Activated T-cell treated with anti-CD3 and anti-CD28 coated beads, Interleukin-2, amount 50 U/mL, for 4 hours (primary cell): ENCODE results near the gene SP1. TPM values are rescaled to one million over a fixed set of nuclear protein-coding genes. Genes with fewer than 3 reads are reported as not detected.
"Not testable (repeated sequence)": the region's sequence is repeated elsewhere in the genome, so short reads cannot be mapped to it uniquely, and the experiment has no call there.

Source experiments
- ATAC-seq, 2 donors: fragments of 200-7000 bp; cut with Tn5 transposase; one replicate each; pipeline ENCODE4 v1.10.0; 2021
- DNase-seq: peaks from one replicate; pipeline ENCODE4 v3.0.0-alpha.2; 2020
- H3K27me3 Mint-ChIP-seq: one replicate; pipeline ENCODE4 v1.8.0; 2021; ENCODE audit warnings: low read depth, mixed read lengths
- H3K36me3 Mint-ChIP-seq: one replicate; pipeline ENCODE4 v1.8.0; 2022; ENCODE audit warnings: mixed read lengths; ENCODE audit not compliant: insufficient read depth
- H3K4me1 Mint-ChIP-seq: one replicate; pipeline ENCODE4 v1.8.0; 2021; ENCODE audit warnings: low read depth, mixed read lengths
- H3K4me3 Mint-ChIP-seq: one replicate; pipeline ENCODE4 v1.8.0; 2021; ENCODE audit warnings: mild to moderate bottlenecking, moderate library complexity, mixed read lengths
- H3K9me3 Mint-ChIP-seq: one replicate; pipeline ENCODE4 v1.8.0; 2021; ENCODE audit warnings: mixed read lengths
- total RNA-seq, 3 donors: library from RNA; stranded (reverse); gene quantifications; one replicate each; pipeline ENCODE4 v1.2.1, GENCODE V29; 2021

Gene SP1
- total RNA-seq, 3 donors from 2014 or later: 61.9 to 64.6 (median 63.5) TPM

DNA sequence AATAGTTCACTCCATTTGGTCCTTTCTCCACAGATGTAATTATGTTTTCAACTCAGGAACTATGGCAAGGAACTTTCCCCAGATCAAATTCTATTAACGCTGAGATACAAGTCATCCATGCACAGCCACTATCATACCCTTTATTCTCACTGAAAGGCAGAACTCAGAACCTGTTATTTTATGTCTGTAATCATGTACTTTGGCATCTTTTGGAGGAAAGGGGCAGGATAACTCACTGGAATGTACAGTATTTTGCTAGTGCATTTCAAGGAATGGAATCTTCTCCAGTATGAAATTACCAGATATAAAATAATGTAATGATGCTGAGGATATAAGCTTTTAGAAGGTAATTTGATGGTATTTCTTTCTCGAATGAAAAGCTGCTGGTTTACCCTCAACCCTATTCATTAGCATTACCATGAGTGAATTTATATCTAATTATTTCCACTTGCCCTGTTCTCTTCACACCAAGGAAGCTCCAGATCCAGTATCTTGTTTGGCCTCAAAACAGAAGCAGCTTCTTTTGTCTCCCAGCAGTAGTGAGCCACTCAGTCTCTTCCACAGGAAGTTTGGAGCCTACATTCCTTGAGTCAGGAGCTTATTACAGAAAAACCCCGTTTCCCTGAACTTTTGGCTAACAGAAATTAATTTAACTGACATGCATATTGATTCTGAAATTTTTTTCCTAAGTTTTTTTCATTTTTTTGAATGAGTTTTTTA, 33.7 kb downstream of the SP1 start:
- Mint-ChIP-seq H3K4me3 (no peak overlapping the region), H3K27me3 (no peaks in the 10 kb centered on the region), H3K36me3 (peaks cover 26% of the 10 kb centered on the region), H3K4me1 (peaks cover 39% of the 10 kb centered on the region), H3K9me3 (no peaks in the 10 kb centered on the region)
- ATAC-seq (no peak), DNase-seq (no peak)

DNA sequence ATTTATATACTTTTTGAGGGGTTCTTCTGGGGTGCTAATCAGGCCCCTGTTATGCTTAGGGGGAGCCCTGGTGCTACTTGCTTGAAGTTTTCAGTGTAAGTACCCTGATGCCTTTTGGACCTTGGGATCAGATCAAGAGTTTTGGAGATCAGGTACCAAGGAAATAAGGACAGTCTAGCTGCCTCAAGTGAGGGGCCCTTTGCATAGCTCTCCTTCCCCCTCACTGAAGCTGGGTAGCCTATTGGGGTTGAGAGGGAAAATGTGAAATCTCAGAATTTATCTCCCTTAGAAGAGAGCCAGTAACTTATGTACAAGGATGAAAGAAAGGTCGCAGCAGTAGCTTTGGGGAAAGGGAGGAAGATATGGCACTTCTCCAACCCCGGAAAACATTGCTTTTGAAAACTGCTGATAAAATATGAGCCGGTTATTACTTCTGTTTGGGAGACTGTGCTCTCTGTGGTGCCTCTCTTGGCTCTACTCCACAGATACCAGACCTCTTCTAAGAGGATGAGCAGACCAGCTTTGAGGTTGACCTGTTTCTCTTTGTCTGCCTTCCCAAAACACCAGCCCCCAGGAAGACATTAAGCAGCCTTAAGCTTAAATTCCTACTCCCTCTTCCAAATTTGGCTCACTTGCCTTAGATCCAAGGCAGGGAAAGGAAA, 34.9 kb downstream of the SP1 start:
- Mint-ChIP-seq H3K4me3 (no peak overlapping the region), H3K9me3 (no peaks in the 10 kb centered on the region), H3K36me3 (peaks cover 20% of the 10 kb centered on the region), H3K4me1 (peaks cover 49% of the 10 kb centered on the region), H3K27me3 (no peaks in the 10 kb centered on the region)
- DNase-seq: no peak
- no peak for ATAC-seq

DNA sequence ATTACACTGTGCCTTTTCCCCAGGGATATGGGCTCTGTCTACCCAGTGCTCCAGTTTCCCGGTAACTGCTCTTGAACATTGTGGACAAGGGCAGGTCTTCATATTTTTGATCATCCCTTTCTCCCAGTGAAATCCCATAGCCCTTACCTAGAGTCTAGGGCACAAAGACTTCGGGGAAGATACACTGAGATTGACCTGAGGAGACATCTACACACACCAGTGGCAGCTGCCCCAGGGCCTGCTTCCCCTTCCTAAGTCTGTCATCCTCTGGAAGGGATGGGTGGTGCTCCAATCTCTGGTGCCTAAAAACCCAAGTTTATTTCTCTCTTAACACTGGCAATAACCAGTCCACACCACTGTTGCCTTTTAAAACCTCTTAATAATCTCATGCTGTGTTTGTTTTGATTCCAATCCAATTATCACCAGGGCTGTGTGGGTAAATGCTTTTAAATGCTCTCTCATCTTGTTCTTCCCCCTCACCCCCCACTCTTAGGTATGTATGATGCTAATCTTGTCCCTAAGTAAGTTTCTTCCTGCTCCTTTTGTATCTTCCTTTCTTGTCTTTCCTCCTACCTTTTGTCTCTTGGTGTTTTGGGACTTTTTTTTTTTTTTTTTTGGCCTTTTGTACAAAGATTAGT, 35.9 kb downstream of the SP1 start:
- peaks cover 48% of the 10 kb centered on the region for H3K4me1 Mint-ChIP-seq
- H3K9me3 Mint-ChIP-seq, H3K27me3 Mint-ChIP-seq, ATAC-seq, DNase-seq, H3K4me3 Mint-ChIP-seq: not testable (repeated sequence)
- peaks cover 17% of the 10 kb centered on the region for H3K36me3 Mint-ChIP-seq

- peaks cover 45% of the 10 kb centered on the region for H3K4me1 Mint-ChIP-seq
- not testable (repeated sequence) for ATAC-seq, H3K4me3 Mint-ChIP-seq, H3K36me3 Mint-ChIP-seq, H3K9me3 Mint-ChIP-seq, H3K27me3 Mint-ChIP-seq, DNase-seq
These were observed 37.4 kb downstream of the SP1 start for GRCh38 chr12:53417291-53417816.

GRCh38 chr12:53418221-53418620, 38.2 kb downstream of the SP1 start:
- Mint-ChIP-seq H3K4me1 (peaks cover 38% of the 10 kb centered on the region), H3K9me3 (no peaks in the 10 kb centered on the region), H3K36me3 (peaks cover 7% of the 10 kb centered on the region), H3K27me3 (no peaks in the 10 kb centered on the region), H3K4me3 (no peak overlapping the region)
- DNase-seq (no peak), ATAC-seq (no peak)

DNA sequence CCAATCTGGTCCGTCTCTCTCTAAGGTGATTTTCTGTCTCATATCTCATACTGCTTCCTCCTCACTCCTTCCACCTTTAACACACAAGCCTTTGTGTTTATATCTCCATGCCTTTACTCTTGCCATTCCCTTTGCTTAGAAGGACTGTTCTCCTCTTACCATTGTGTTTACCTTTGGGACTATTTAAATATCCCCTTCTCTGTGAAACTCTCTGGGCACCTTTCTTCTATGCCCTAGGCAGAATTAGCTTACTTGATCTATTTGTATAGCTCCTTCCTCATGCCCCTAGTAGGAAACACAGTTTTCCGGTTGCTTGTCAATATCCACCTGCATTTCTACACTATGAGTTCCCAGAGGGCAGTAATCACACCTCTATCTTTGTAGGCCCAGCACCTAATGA, 39.8 kb downstream of the SP1 start:
- Mint-ChIP-seq H3K27me3 (no peaks in the 10 kb centered on the region), H3K36me3 (no peaks in the 10 kb centered on the region), H3K4me1 (peaks cover 35% of the 10 kb centered on the region), H3K4me3 (no peak overlapping the region), H3K9me3 (no peaks in the 10 kb centered on the region)
- ATAC-seq (no peak), DNase-seq (no peak)

DNA sequence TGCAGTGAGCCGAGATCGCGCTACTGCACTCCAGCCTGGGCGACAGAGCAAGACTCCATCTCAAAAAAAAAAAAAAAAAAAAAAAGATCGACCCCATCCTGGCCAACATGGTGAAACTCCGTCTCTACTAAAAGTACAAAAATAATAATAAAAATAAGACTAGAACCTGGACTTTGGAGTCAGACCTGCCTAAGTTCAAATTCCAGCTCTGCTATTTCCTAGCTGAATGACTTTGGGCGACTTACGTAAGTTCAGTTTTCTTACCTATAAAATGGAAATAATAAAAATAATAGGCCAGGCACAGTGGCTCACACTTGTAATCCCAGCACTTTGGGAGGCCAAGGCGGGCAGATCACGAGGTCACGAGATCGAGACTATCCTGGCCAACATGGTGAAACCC, 42.3 kb downstream of the SP1 start:
- DNase-seq, ATAC-seq: not testable (repeated sequence)

GRCh38 chr12:53423597-53423996, 43.6 kb downstream of the SP1 start, which contains the start of gene AMHR2:
Gene AMHR2 (plus strand): TSS chr12:53423855. CDS start chr12:53423935, 80 bp downstream.
- Mint-ChIP-seq H3K9me3 (no peaks in the 10 kb centered on the region), H3K4me3 (no peak within 1 kb of the TSS), H3K4me1 (peaks cover 22% of the 10 kb centered on the region), H3K36me3 (no peaks in the 10 kb centered on the region), H3K27me3 (no peaks in the 10 kb centered on the region)
- no peak for ATAC-seq
- DNase-seq: no peak

More for the DNA sequence above, 42.3 kb downstream of the SP1 start:
- H3K4me1 Mint-ChIP-seq: peaks cover 28% of the 10 kb centered on the region
- H3K27me3 Mint-ChIP-seq, H3K9me3 Mint-ChIP-seq, H3K36me3 Mint-ChIP-seq, H3K4me3 Mint-ChIP-seq: not testable (repeated sequence)

DNA sequence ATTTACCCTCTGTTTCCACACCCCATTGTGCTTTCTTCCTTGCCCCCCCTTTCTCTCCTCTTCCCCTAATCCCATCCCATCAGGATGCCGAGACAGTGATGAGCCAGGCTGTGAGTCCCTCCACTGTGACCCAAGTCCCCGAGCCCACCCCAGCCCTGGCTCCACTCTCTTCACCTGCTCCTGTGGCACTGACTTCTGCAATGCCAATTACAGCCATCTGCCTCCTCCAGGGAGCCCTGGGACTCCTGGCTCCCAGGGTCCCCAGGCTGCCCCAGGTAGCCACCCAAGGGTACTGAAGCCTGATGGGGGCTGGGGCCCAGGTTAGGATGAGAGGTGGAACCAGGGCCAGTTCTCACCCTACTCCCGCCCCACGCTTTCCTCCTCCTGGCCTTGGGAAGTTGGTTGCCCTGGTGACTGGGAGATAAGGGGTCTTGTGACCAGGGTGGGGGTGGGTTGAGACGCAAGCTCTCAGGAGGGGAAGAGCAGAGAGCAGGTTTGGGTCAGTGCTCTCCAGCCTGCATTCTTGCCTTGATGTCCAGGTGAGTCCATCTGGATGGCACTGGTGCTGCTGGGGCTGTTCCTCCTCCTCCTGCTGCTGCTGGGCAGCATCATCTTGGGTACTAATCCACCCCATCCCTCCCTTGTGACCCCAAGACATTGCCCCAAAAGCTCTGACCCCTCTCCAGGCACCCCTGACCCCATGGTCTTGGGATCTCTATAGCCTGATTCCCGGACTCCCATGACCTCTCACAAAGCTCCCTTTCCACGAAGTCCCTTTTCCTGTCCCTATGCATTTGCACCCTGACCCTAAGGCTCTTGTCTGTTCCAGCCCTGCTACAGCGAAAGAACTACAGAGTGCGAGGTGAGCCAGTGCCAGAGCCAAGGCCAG, 44.9 kb downstream of the SP1 start:
- Mint-ChIP-seq H3K4me1 (peaks cover 13% of the 10 kb centered on the region), H3K27me3 (no peaks in the 10 kb centered on the region), H3K4me3 (no peak overlapping the region), H3K36me3 (no peaks in the 10 kb centered on the region), H3K9me3 (no peaks in the 10 kb centered on the region)
- no peak for ATAC-seq
- no peak for DNase-seq

GRCh38 chr12:53425515-53426150, 45.7 kb downstream of the SP1 start:
- Mint-ChIP-seq H3K36me3 (no peaks in the 10 kb centered on the region), H3K4me3 (no peak overlapping the region), H3K9me3 (no peaks in the 10 kb centered on the region), H3K27me3 (no peaks in the 10 kb centered on the region), H3K4me1 (peaks cover 12% of the 10 kb centered on the region)
- ATAC-seq (no peak), DNase-seq (no peak)

- DNase-seq (no peak), ATAC-seq (peak; percentile 99 to 100)
- Mint-ChIP-seq H3K4me1 (peaks cover 7% of the 10 kb centered on the region), H3K27me3 (no peaks in the 10 kb centered on the region), H3K9me3 (no peaks in the 10 kb centered on the region), H3K4me3 (no peak overlapping the region), H3K36me3 (no peaks in the 10 kb centered on the region)
These were observed 48.1 kb downstream of the SP1 start for GRCh38 chr12:53427905-53428594.

- Mint-ChIP-seq H3K36me3 (no peaks in the 10 kb centered on the region), H3K4me1 (peaks cover 7% of the 10 kb centered on the region), H3K4me3 (no peak overlapping the region), H3K9me3 (no peaks in the 10 kb centered on the region), H3K27me3 (no peaks in the 10 kb centered on the region)
- DNase-seq (no peak), ATAC-seq (peak in 1 of 2 donors; percentile 4)
These were observed 48.8 kb downstream of the SP1 start for GRCh38 chr12:53428741-53429140.

DNA sequence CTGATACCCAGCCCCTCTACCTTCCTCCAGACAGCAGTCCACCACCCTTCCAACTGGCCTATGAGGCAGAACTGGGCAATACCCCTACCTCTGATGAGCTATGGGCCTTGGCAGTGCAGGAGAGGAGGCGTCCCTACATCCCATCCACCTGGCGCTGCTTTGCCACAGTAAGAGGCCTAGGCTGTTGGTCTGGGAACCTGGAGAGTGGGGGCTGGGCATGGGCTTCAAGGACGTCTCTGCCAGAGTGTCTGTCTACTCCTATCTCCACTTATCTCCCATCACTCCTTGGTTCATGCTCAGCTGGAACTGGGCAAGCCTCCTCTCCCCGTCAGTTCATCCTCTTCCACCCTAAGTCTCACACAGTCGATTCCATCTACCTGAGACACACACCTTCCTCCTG, 50.1 kb downstream of the SP1 start:
- Mint-ChIP-seq H3K36me3 (no peaks in the 10 kb centered on the region), H3K4me3 (no peak overlapping the region), H3K27me3 (no peaks in the 10 kb centered on the region), H3K9me3 (no peaks in the 10 kb centered on the region), H3K4me1 (peaks cover 7% of the 10 kb centered on the region)
- DNase-seq (no peak), ATAC-seq (no peak)
